OCI-LY1 (cell line): ENCODE results near the gene CPM.

Experiments
- H2AFZ ChIP-seq: fragments of 200-600 bp; sonication (generic), shearing (Covaris generic); 2 replicates; pipeline ENCODE4 v1.6.0; 2014; ENCODE audit warnings: antibody characterized with exemption, mild to moderate bottlenecking, low read length
- H3F3A ChIP-seq: fragments of 200-600 bp; sonication (generic), shearing (Covaris generic); 2 replicates; pipeline ENCODE4 v1.6.0; 2014; ENCODE audit warnings: mild to moderate bottlenecking, antibody characterized with exemption, low read length, moderate library complexity; ENCODE audit not compliant: insufficient read depth
- H3K27ac ChIP-seq: fragments of 200-600 bp; sonication (generic); 2 replicates; pipeline ENCODE4 v1.5.1; 2014; ENCODE audit warnings: low read length, mixed run types, mild to moderate bottlenecking, low read depth; ENCODE audit not compliant: poor library complexity, severe bottlenecking
- H3K27me3 ChIP-seq: fragments of 200-600 bp; sonication (generic); 2 replicates; pipeline ENCODE4 v1.6.0; 2014; ENCODE audit warnings: antibody characterized with exemption, mild to moderate bottlenecking, low read length, moderate library complexity; ENCODE audit not compliant: insufficient read depth
- H3K36me3 ChIP-seq: fragments of 200-600 bp; sonication (generic); 2 replicates; pipeline ENCODE4 v1.6.1; 2014; ENCODE audit warnings: mild to moderate bottlenecking, antibody characterized with exemption, low read length, moderate library complexity, mixed read lengths; ENCODE audit not compliant: insufficient read depth
- H3K4me1 ChIP-seq: fragments of 200-600 bp; sonication (generic); 2 replicates; pipeline ENCODE4 v1.5.1; 2014; ENCODE audit warnings: mild to moderate bottlenecking, low read length, moderate library complexity; ENCODE audit not compliant: insufficient read depth, severe bottlenecking
- H3K4me2 ChIP-seq: fragments of 200-600 bp; sonication (generic), shearing (Covaris generic); 2 replicates; pipeline ENCODE4 v1.6.1; 2014; ENCODE audit warnings: low read length
- H3K4me3 ChIP-seq: fragments of 200-600 bp; sonication (generic); 2 replicates; pipeline ENCODE4 v1.5.1; 2014; ENCODE audit warnings: low read length, low read depth, mild to moderate bottlenecking, mixed read lengths; ENCODE audit not compliant: poor library complexity, severe bottlenecking
- H3K79me2 ChIP-seq: fragments of 200-600 bp; shearing (Covaris generic); 2 replicates; pipeline ENCODE4 v1.6.1; 2016; ENCODE audit warnings: mixed run types, low read length, mixed read lengths; ENCODE audit not compliant: insufficient read depth
- H3K9ac ChIP-seq: fragments of 200-600 bp; sonication (generic), shearing (Covaris generic); 2 replicates; pipeline ENCODE4 v1.6.1; 2014; ENCODE audit warnings: mild to moderate bottlenecking, low read length, mixed read lengths
- H3K9me2 ChIP-seq: fragments of 200-600 bp; sonication (generic), shearing (Covaris generic); 2 replicates; pipeline ENCODE4 v1.6.1; 2014; ENCODE audit warnings: low read depth, mild to moderate bottlenecking, low read length, mixed read lengths
- H3K9me3 ChIP-seq: fragments of 200-600 bp; shearing (Covaris generic); 2 replicates; pipeline ENCODE4 v1.6.1; 2014; ENCODE audit warnings: low read length, mixed read lengths
- H4K20me1 ChIP-seq: fragments of 200-600 bp; sonication (generic), shearing (Covaris generic); 2 replicates; pipeline ENCODE4 v1.6.0; 2016; ENCODE audit warnings: mild to moderate bottlenecking, low read length; ENCODE audit not compliant: insufficient read depth
- EZH2 ChIP-seq: fragments of 200-600 bp; sonication (generic), shearing (Covaris generic); IDR thresholded peaks from 2 replicates; pipeline ENCODE4 v1.8.0; 2017; ENCODE audit warnings: borderline replicate concordance, mixed run types, mild to moderate bottlenecking, antibody characterized with exemption, low read length, moderate library complexity, mixed read lengths
- TF ChIP-seq, protein P1 (sequence below): fragments of 200-600 bp; sonication (generic), shearing (Covaris generic); IDR thresholded peaks from 2 replicates; pipeline ENCODE4 v1.5.1; 2017; ENCODE audit warnings: mild to moderate bottlenecking, antibody characterized with exemption, low read length, moderate library complexity, mixed read lengths

Gene CPM

DNA sequence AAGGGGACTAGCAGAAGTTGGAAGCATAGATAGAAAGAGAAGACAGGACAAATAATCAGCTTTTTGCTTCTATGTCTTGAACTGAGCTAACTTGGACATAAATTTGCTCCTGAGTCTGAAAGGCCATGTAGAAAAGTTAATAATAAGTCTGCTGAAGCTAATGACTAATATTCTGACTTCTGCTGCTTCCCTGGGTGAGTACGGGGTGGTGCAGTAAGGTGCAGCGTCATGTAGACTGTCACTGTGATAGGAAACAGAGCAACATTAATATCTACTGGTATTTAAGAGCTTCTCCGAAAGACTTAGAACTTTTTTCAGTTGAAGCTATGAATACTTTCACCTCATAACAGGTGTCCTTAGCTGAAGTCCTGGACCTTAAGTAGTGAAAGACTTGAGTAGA, 34.1 kb upstream of the CPM start:
- H3K4me3 ChIP-seq = no peak overlapping the region
- H3K27me3 ChIP-seq = no peaks in the 10 kb centered on the region
- TF ChIP-seq, protein P1, sequence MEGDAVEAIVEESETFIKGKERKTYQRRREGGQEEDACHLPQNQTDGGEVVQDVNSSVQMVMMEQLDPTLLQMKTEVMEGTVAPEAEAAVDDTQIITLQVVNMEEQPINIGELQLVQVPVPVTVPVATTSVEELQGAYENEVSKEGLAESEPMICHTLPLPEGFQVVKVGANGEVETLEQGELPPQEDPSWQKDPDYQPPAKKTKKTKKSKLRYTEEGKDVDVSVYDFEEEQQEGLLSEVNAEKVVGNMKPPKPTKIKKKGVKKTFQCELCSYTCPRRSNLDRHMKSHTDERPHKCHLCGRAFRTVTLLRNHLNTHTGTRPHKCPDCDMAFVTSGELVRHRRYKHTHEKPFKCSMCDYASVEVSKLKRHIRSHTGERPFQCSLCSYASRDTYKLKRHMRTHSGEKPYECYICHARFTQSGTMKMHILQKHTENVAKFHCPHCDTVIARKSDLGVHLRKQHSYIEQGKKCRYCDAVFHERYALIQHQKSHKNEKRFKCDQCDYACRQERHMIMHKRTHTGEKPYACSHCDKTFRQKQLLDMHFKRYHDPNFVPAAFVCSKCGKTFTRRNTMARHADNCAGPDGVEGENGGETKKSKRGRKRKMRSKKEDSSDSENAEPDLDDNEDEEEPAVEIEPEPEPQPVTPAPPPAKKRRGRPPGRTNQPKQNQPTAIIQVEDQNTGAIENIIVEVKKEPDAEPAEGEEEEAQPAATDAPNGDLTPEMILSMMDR = no peak
- TF ChIP-seq EZH2 = no peak
- H2AFZ ChIP-seq = no peak overlapping the region
- H3K9me2 ChIP-seq = no peaks in the 10 kb centered on the region
- H3K27ac ChIP-seq = no peak overlapping the region
- no peak overlapping the region for H3K9ac ChIP-seq
- H4K20me1 ChIP-seq = no peaks in the 10 kb centered on the region
- H3K79me2 ChIP-seq = no peaks in the 10 kb centered on the region
- no peak overlapping the region for H3K4me2 ChIP-seq
- no peaks in the 10 kb centered on the region for H3K9me3 ChIP-seq
- H3F3A ChIP-seq = no peaks in the 10 kb centered on the region
- no peaks in the 10 kb centered on the region for H3K36me3 ChIP-seq
- no peaks in the 10 kb centered on the region for H3K4me1 ChIP-seq

DNA sequence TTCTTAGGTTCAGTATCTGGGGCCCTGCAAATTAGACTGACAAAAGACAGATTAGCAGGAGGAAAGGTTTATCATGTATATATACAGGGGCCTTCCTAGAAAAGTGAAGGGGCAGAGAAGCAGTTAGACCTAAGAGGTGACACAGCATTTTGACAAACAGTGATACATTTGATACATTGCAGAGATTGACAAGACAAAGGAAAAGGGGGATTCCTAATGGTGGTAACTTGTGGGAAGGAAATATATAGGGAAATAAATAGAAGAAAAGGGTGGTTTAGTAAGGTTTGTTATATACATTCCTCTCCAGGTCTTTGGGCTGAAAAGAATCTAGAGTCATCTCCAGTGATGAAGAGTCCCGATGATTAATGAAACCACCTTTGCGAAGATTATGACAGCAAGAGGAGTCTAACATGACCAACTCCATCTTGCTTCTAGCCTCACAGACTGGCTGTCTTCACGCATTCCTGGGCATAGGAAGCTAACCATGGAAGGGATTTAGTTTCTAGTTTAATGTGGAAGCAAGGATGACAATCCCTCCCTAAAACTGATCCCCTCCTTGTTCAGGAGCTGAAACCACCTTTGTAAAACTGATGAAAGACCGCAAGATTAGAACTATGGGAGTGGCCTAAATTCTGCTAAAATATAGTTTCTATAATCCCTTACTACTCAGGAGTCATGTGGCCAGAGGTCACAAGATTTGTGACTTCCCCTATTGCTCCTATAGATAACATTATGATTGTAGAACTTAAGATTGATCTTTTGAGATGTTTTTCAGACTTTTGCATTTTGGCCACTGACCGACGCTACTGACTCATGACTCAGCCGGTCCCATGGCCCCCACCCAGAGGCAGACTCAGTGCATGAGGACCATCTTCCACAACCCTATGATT, 31.1 kb upstream of the CPM start:
- Histone ChIP-seq H3K27me3 (no peaks in the 10 kb centered on the region), H3K36me3 (no peaks in the 10 kb centered on the region), H3K27ac (no peak overlapping the region), H4K20me1 (no peaks in the 10 kb centered on the region), H3K9me2 (no peaks in the 10 kb centered on the region), H3K4me2 (no peak overlapping the region), H3K79me2 (no peaks in the 10 kb centered on the region), H3K9me3 (no peaks in the 10 kb centered on the region), H3K4me3 (no peak overlapping the region), H2AFZ (no peak overlapping the region), H3F3A (no peaks in the 10 kb centered on the region), H3K4me1 (no peaks in the 10 kb centered on the region), H3K9ac (no peak overlapping the region)
- no peak for TF ChIP-seq EZH2
- TF ChIP-seq, protein P1 = no peak

DNA sequence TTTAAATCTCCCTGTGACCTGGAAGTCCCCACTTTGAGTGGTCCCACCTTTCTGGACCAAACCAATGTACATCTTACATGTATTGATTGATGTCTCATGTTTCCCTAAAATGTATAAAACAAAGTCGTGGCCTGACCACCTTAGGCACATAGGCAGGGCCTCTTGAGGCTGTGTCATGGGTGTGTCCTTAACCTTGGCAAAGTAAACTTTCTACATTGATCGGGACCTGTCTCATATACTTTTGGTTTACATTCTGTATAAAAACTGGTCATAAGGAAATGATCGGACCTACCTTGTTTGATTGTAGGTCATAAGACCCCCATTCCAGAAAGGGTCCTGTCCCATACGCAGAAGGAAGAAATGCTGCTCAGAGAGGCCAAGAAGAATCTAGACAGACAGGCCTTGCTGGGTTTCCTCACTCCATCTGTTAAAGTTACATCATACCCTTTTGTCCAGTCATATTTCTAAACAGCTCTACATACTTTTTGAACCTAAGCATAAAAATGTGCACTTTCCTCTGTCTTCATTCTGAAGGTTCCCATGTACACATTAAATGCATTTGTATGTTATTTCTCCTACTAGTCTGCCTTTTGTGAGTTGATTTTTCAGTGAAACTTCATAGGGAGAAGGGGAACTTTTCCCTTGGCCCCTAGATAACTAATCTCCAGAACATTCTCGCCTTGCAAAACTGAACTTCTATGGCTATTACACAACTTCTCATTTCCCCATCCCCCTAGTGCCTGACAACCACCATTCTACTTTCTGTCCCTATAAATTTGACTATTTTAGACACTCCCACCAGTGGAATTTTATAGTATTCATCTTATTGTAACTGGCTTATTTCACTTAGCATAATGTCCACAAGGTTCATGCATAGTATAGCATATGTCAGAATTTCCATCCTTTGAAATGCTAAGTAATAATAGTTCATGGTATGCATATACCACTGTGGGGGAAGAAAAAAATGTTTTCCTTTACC, 30.2 kb upstream of the CPM start:
- Histone ChIP-seq H3K79me2 (no peaks in the 10 kb centered on the region), H3K27ac (no peak overlapping the region), H3K4me2 (no peak overlapping the region), H3K27me3 (no peaks in the 10 kb centered on the region), H3K9me2 (no peaks in the 10 kb centered on the region), H3K9me3 (no peaks in the 10 kb centered on the region), H2AFZ (no peak overlapping the region), H3F3A (no peaks in the 10 kb centered on the region), H4K20me1 (no peaks in the 10 kb centered on the region), H3K9ac (no peak overlapping the region), H3K36me3 (no peaks in the 10 kb centered on the region), H3K4me3 (no peak overlapping the region), H3K4me1 (no peaks in the 10 kb centered on the region)
- TF ChIP-seq, protein P1 = no peak
- no peak for TF ChIP-seq EZH2
